ENCODE results near the gene SCYL3. TPM values are rescaled to one million over a fixed set of nuclear protein-coding genes. Genes with fewer than 3 reads are reported as not detected.

Gene SCYL3
- total and polyA plus RNA-seq, 2 of the 13 experiments (the other 11 are each of a cell fraction or from before 2014, with no cell fraction given), result 3.3 to 4.9 TPM

GRCh38 chr1:169915150-169915549 is 21.5 kb upstream of the SCYL3 start (continued):
- no peak for TF ChIP-seq BCLAF1 (IDR thresholded peaks at IDR 0.05)
- TF ChIP-seq TOPORS (CRISPR knock-in tag; IDR thresholded peaks at IDR 0.05), result no peak
- TF ChIP-seq ZBTB49 (CRISPR knock-in tag; IDR thresholded peaks at IDR 0.05; ENCODE audit: borderline replicate concordance), result no peak
- no peak for TF ChIP-seq ADNP (CRISPR knock-in tag; IDR thresholded peaks at IDR 0.05)
- TF ChIP-seq KLF16 (CRISPR knock-in tag; IDR thresholded peaks at IDR 0.05), result no peak
- no peak for TF ChIP-seq NBN (conservative IDR thresholded peaks at IDR 0.05)
- TF ChIP-seq NFYB (CRISPR knock-in tag; IDR thresholded peaks at IDR 0.05), result no peak
- TF ChIP-seq CEBPZ (IDR thresholded peaks at IDR 0.05; ENCODE audit: low read length), result no peak

All from HepG2 (cell line).